Panc1 (cell line): ENCODE measurements around the gene PTAFR. TPM values are rescaled to one million over a fixed set of nuclear protein-coding genes. Genes with fewer than 3 reads are reported as not detected.

Source experiments
- ATAC-seq: fragments of 200-7000 bp; cut with Tn5 transposase; 2 replicates; pipeline ENCODE4 v1.9.1; 2020; ENCODE audit warnings: mild to moderate bottlenecking, moderate library complexity
- BruUV-seq: library from RNA; stranded (reverse); fragments of 400-500 nt; replicated peaks from 2 replicates; lab custom pipeline; 2021; lab: Mats Ljungman, UMichigan
- CTCF ChIA-PET: fragments of 300-600 bp; sonication (Branson Sonifier 250); formaldehyde crosslinking; loops from one replicate; lab custom pipeline; 2022; ENCODE audit warnings: antibody characterized with exemption; lab: Charles Lee
- POLR2A ChIA-PET: fragments of 300-600 bp; sonication (Branson Sonifier 250); formaldehyde crosslinking; loops from one replicate; lab custom pipeline; 2022; ENCODE audit warnings: antibody characterized with exemption; lab: Charles Lee
- DNase-seq: peaks from one replicate; pipeline ENCODE4 v3.0.0-alpha.2; 2010; ENCODE audit warnings: low read depth, low spot score
- H3K27ac ChIP-seq: 2 replicates; pipeline ENCODE4 v1.5.1; 2011; ENCODE audit warnings: mild to moderate bottlenecking, low read length, inconsistent platforms
- H3K27me3 ChIP-seq: fragments of 200-500 bp; sonication (Bioruptor generic); 2 replicates; pipeline ENCODE4 v1.6.0; 2014; ENCODE audit warnings: low read length, inconsistent platforms; ENCODE audit not compliant: control insufficient read depth, insufficient read depth
- H3K36me3 ChIP-seq: fragments of 200-500 bp; sonication (Bioruptor generic); 2 replicates; pipeline ENCODE4 v1.5.1; 2014; ENCODE audit warnings: inconsistent platforms, mild to moderate bottlenecking, low read length, moderate library complexity; ENCODE audit not compliant: control insufficient read depth, insufficient read depth
- H3K4me1 ChIP-seq: 2 replicates; pipeline ENCODE4 v1.5.1; 2011; ENCODE audit warnings: inconsistent platforms, mild to moderate bottlenecking, low read length, moderate library complexity; ENCODE audit not compliant: control insufficient read depth, insufficient read depth
- H3K4me3 ChIP-seq, 2 experiments: 2 replicates each; pipeline ENCODE4 v1.5.1; 2011 to 2012; ENCODE audit warnings: low read depth in 2 of 2, low read length in 2 of 2, mild to moderate bottlenecking in 2 of 2, inconsistent platforms in 1 of 2, moderate library complexity in 1 of 2
- H3K9me3 ChIP-seq: fragments of 200-500 bp; sonication (Bioruptor generic); 2 replicates; pipeline ENCODE4 v1.5.1; 2014; ENCODE audit warnings: low read depth, mild to moderate bottlenecking, inconsistent platforms, low read length, moderate library complexity; ENCODE audit not compliant: control insufficient read depth, insufficient read depth
- POLR2AphosphoS5 ChIP-seq: IDR thresholded peaks from 2 replicates; pipeline ENCODE4 v1.6.1; 2012; ENCODE audit warnings: mild to moderate bottlenecking, low read depth, low read length, moderate library complexity
- SIN3A ChIP-seq: IDR thresholded peaks from 2 replicates; pipeline ENCODE4 v1.6.1; 2012; ENCODE audit warnings: low read depth, mild to moderate bottlenecking, low read length, moderate library complexity, borderline replicate concordance; ENCODE audit not compliant: insufficient read depth
- TCF7L2 ChIP-seq: IDR thresholded peaks from 2 replicates; pipeline ENCODE4 v1.6.1; 2011; ENCODE audit warnings: mild to moderate bottlenecking, low read depth, low read length, inconsistent platforms
- in situ Hi-C: cut with HindIII; loops from 2 replicates; pipeline ENCODE4 v1.10.0; 2016; ENCODE audit warnings: low sequenced_read_pairs, low pct_unique_long_range_greater_than_20kb
- intact Hi-C: fragments of 100-400 bp; cut with micrococcal nuclease; formaldehyde crosslinking; loops from one replicate; pipeline ENCODE4 v1.10.0; 2022; ENCODE audit not compliant: unreplicated experiment
- total RNA-seq: library from RNA; stranded (reverse); gene quantifications from one replicate; pipeline ENCODE4 v1.2.1, GENCODE V29; 2021; ENCODE audit not compliant: unreplicated experiment
- TF ChIP-seq, protein P1 (sequence below): fragments of 450-650 bp; IDR thresholded peaks from 2 replicates; pipeline ENCODE4 v1.5.1; 2017; ENCODE audit warnings: mild to moderate bottlenecking
- TF ChIP-seq, protein P2 (sequence below), 2 experiments: IDR thresholded peaks; 2 replicates each; pipeline ENCODE4 v1.6.1; 2011 to 2012; ENCODE audit warnings: low read depth in 2 of 2, control low read depth in 1 of 2, low read length in 1 of 2, mild to moderate bottlenecking in 1 of 2, moderate library complexity in 1 of 2; ENCODE audit not compliant: insufficient read depth in 1 of 2

PTAFR gene
- total RNA-seq, 1 experiment from 2014 or later = 0.13 TPM

DNA sequence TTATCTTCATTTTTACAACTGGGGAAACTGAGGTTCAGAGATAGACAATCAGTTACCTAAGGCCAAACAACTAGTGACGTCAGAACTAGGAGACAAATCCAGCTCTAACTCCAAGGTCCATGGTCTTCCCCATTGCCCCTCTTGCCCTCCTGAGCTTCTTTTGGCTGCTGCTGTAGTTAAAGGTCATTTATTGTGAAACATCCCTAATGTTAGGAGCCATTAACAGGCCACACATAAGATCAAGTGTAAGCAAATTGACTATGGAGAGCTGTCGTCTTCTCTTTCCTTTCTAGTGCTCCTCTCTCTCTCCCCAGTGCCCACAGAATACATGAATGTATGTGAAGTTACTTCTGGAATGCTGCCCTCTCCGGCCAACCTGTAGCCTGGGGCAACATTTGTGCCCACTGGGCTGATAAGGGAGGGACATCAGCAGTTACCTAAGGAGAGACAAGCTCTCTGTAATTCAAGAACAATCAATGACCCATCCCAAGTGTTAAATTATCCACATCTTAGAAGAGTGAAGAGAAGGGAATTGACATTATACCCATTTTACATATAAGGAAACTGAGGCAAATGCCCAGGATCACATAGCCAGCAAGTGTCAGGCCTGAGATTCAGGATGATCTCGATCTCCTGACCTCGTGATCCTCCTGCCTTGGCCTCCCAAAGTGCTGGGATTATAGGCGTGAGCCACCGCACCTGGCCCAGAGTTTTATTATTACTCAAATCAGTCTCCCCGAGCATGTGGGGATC is 40.1 kb downstream of the PTAFR start:
- TF ChIP-seq, protein P1, sequence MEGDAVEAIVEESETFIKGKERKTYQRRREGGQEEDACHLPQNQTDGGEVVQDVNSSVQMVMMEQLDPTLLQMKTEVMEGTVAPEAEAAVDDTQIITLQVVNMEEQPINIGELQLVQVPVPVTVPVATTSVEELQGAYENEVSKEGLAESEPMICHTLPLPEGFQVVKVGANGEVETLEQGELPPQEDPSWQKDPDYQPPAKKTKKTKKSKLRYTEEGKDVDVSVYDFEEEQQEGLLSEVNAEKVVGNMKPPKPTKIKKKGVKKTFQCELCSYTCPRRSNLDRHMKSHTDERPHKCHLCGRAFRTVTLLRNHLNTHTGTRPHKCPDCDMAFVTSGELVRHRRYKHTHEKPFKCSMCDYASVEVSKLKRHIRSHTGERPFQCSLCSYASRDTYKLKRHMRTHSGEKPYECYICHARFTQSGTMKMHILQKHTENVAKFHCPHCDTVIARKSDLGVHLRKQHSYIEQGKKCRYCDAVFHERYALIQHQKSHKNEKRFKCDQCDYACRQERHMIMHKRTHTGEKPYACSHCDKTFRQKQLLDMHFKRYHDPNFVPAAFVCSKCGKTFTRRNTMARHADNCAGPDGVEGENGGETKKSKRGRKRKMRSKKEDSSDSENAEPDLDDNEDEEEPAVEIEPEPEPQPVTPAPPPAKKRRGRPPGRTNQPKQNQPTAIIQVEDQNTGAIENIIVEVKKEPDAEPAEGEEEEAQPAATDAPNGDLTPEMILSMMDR = no peak
- TF ChIP-seq POLR2AphosphoS5 (no peak), TCF7L2 (no peak), SIN3A (no peak)
- TF ChIP-seq, protein P2, sequence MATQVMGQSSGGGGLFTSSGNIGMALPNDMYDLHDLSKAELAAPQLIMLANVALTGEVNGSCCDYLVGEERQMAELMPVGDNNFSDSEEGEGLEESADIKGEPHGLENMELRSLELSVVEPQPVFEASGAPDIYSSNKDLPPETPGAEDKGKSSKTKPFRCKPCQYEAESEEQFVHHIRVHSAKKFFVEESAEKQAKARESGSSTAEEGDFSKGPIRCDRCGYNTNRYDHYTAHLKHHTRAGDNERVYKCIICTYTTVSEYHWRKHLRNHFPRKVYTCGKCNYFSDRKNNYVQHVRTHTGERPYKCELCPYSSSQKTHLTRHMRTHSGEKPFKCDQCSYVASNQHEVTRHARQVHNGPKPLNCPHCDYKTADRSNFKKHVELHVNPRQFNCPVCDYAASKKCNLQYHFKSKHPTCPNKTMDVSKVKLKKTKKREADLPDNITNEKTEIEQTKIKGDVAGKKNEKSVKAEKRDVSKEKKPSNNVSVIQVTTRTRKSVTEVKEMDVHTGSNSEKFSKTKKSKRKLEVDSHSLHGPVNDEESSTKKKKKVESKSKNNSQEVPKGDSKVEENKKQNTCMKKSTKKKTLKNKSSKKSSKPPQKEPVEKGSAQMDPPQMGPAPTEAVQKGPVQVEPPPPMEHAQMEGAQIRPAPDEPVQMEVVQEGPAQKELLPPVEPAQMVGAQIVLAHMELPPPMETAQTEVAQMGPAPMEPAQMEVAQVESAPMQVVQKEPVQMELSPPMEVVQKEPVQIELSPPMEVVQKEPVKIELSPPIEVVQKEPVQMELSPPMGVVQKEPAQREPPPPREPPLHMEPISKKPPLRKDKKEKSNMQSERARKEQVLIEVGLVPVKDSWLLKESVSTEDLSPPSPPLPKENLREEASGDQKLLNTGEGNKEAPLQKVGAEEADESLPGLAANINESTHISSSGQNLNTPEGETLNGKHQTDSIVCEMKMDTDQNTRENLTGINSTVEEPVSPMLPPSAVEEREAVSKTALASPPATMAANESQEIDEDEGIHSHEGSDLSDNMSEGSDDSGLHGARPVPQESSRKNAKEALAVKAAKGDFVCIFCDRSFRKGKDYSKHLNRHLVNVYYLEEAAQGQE (IDR thresholded peaks at IDR 0.05; ENCODE audit: insufficient read depth in 1 of 2, low read depth in 2 of 2, low read length in 1 of 2) = no peak
- no peaks in the 10 kb centered on the region for H3K27me3 ChIP-seq
- ATAC-seq (no peak), DNase-seq (no peak)
- BruUV-seq = no TSS peak
- intact Hi-C loops (no loop called here), in situ Hi-C loops (no loop called here)
- H3K4me1 ChIP-seq = no peaks in the 10 kb centered on the region
- ChIA-PET CTCF (no interaction called here), POLR2A (no interaction called here)
- H3K9me3 ChIP-seq = no peaks in the 10 kb centered on the region
- no peak overlapping the region for H3K27ac ChIP-seq
- no peaks in the 10 kb centered on the region for H3K36me3 ChIP-seq
- H3K4me3 ChIP-seq = no peak overlapping the region

DNA sequence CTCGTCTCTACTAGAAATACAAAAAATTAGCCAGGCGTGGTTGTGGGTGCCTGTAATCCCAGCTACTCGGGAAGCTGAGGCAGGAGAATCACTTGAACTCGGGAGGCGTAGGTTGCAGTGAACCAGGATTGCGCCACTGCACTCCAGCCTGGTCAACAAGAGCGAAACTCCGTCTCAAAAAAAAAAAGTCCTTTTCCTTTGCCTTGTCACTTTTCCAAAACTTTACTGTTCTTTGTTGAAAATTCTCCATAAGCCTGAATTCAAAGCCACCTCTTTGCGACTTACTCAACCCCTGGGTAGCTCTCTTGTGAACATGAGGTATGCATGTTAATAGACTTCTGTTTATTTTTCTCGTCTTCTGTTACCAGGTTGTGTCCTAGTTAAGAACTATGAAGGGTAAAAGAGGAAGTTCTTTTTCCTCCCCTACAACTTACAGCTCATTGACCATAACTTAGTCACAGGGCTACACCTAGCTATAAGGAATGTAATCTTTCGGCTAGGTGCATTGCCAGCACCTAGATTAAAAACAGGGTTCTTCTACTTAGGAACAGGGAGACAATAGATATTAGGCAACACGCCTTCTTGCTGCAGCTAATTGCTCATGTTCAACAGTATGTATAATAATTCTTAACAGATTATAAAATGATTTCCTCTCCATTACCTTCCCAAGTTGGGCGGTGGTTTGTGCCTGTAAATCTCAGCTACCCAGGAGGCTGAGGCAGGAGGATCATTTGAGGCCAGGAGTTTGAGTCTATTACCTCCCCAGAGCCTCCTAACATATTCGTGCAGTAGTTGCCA is 40.9 kb downstream of the PTAFR start:
- CTCF ChIA-PET = interaction anchor here (0.6 kb wide), 1 partner anchor 14 kb away, joined by 4 read pairs; no protein-coding TSS in a partner anchor
- no peak overlapping the region for H3K4me3 ChIP-seq
- in situ Hi-C loops (no loop called here), intact Hi-C loops (no loop called here)
- no peaks in the 10 kb centered on the region for H3K4me1 ChIP-seq
- POLR2A ChIA-PET = interaction anchor here (0.5 kb wide), 1 partner anchor 67 kb away, joined by 3 read pairs; no protein-coding TSS in a partner anchor
- H3K27me3 ChIP-seq = no peaks in the 10 kb centered on the region
- ATAC-seq (no peak), DNase-seq (no peak)
- TF ChIP-seq, protein P1 = no peak
- TF ChIP-seq SIN3A = no peak
- TF ChIP-seq, protein P2 (IDR thresholded peaks at IDR 0.05; ENCODE audit: insufficient read depth in 1 of 2, low read depth in 2 of 2, low read length in 1 of 2) = no peak
- H3K36me3 ChIP-seq = no peaks in the 10 kb centered on the region
- no peak overlapping the region for H3K27ac ChIP-seq
- BruUV-seq = no TSS peak
- H3K9me3 ChIP-seq = no peaks in the 10 kb centered on the region
